Measurements from ENCODE around the gene PCBP1. TPM values are rescaled to one million over a fixed set of nuclear protein-coding genes. Genes with fewer than 3 reads are reported as not detected.

Gene PCBP1
- total and polyA plus RNA-seq, 9 of the 15 experiments (the other 6 are each of a cell fraction or from before 2014, with no cell fraction given) = 19.2 to 407 (median 78.1) TPM

DNA sequence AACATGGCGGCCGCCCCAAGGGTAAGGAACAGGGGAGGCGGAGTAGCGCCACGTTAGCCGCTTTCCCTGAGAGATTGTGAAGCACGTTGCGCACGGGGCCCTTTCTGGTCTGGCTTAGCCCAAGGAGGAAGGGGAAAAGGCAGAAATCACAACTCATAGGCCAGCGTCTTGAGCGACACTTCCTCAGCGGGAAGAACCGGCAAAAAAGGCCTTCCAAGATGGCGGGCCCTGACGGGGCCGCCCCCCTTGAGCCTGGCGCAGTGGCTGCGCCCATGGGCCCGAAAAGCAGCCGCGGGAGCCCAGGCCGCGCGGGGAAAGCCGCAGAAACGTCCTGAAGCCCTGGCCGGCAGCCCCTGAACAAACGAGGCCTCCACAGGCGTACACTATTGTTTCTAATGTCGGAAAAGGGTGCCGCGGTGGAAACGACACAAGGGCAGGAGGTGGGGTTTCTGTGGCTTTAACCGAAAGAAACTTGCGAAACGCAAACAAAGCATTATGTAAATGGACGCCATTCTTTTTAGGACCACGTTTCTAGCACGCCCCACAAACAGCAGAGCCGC lies 919 bp upstream of the PCBP1 start (continued):
- TF ChIP-seq, protein P1, sequence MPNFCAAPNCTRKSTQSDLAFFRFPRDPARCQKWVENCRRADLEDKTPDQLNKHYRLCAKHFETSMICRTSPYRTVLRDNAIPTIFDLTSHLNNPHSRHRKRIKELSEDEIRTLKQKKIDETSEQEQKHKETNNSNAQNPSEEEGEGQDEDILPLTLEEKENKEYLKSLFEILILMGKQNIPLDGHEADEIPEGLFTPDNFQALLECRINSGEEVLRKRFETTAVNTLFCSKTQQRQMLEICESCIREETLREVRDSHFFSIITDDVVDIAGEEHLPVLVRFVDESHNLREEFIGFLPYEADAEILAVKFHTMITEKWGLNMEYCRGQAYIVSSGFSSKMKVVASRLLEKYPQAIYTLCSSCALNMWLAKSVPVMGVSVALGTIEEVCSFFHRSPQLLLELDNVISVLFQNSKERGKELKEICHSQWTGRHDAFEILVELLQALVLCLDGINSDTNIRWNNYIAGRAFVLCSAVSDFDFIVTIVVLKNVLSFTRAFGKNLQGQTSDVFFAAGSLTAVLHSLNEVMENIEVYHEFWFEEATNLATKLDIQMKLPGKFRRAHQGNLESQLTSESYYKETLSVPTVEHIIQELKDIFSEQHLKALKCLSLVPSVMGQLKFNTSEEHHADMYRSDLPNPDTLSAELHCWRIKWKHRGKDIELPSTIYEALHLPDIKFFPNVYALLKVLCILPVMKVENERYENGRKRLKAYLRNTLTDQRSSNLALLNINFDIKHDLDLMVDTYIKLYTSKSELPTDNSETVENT (CRISPR knock-in tag; IDR thresholded peaks at IDR 0.05) = peak; percentile 67; the same call in 1 of the 2 replicates
- TF ChIP-seq, protein P2, sequence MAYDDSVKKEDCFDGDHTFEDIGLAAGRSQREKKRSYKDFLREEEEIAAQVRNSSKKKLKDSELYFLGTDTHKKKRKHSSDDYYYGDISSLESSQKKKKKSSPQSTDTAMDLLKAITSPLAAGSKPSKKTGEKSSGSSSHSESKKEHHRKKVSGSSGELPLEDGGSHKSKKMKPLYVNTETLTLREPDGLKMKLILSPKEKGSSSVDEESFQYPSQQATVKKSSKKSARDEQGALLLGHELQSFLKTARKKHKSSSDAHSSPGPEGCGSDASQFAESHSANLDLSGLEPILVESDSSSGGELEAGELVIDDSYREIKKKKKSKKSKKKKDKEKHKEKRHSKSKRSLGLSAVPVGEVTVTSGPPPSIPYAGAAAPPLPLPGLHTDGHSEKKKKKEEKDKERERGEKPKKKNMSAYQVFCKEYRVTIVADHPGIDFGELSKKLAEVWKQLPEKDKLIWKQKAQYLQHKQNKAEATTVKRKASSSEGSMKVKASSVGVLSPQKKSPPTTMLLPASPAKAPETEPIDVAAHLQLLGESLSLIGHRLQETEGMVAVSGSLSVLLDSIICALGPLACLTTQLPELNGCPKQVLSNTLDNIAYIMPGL (CRISPR knock-in tag; IDR thresholded peaks at IDR 0.05) = no peak
- TF ChIP-seq, protein P3, sequence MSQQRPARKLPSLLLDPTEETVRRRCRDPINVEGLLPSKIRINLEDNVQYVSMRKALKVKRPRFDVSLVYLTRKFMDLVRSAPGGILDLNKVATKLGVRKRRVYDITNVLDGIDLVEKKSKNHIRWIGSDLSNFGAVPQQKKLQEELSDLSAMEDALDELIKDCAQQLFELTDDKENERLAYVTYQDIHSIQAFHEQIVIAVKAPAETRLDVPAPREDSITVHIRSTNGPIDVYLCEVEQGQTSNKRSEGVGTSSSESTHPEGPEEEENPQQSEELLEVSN (IDR thresholded peaks at IDR 0.05; ENCODE audit: borderline replicate concordance in 1 of 2, extremely low read depth in 1 of 2, insufficient read depth in 1 of 2, insufficient read length in 1 of 2, low read depth in 1 of 2, low read length in 1 of 2, poor library complexity in 1 of 2, severe bottlenecking in 1 of 2) = peak in 1 of 2 experiments; percentile 75
- TF ChIP-seq GATA2 (CRISPR knock-in tag; IDR thresholded peaks at IDR 0.05) (no peak), TARDBP (IDR thresholded peaks at IDR 0.05) (no peak), ZBTB8A (IDR thresholded peaks at IDR 0.05; ENCODE audit: partially characterized antibody) (no peak), MCM3 (IDR thresholded peaks at IDR 0.05) (no peak), HDAC8 (tag; IDR thresholded peaks at IDR 0.05) (peak; percentile 96), PCBP2 (IDR thresholded peaks at IDR 0.05; ENCODE audit: low read depth, low read length, poor library complexity, severe bottlenecking) (no peak), XRCC3 (IDR thresholded peaks at IDR 0.05) (no peak), SREBF2 (CRISPR knock-in tag; IDR thresholded peaks at IDR 0.05) (no peak), SNIP1 (IDR thresholded peaks at IDR 0.05; ENCODE audit: low read depth) (no peak), NUFIP1 (IDR thresholded peaks at IDR 0.05; ENCODE audit: partially characterized antibody) (no peak), TAF9B (IDR thresholded peaks at IDR 0.05; ENCODE audit: partially characterized antibody) (peak; percentile 85), ZNF695 (CRISPR knock-in tag; IDR thresholded peaks at IDR 0.05) (no peak; the same call in 1 of the 2 replicates), E2F3 (CRISPR knock-in tag; IDR thresholded peaks at IDR 0.05) (peak; percentile 92), C11orf30 (IDR thresholded peaks at IDR 0.05; ENCODE audit: low read depth) (no peak), GTF2A2 (tag; IDR thresholded peaks at IDR 0.05) (peak; percentile 7; the same call in 1 of the 2 replicates)
- TF ChIP-seq, protein P4, sequence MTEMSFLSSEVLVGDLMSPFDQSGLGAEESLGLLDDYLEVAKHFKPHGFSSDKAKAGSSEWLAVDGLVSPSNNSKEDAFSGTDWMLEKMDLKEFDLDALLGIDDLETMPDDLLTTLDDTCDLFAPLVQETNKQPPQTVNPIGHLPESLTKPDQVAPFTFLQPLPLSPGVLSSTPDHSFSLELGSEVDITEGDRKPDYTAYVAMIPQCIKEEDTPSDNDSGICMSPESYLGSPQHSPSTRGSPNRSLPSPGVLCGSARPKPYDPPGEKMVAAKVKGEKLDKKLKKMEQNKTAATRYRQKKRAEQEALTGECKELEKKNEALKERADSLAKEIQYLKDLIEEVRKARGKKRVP (CRISPR knock-in tag; IDR thresholded peaks at IDR 0.05) = peak; percentile 70
- TF ChIP-seq, protein P5, sequence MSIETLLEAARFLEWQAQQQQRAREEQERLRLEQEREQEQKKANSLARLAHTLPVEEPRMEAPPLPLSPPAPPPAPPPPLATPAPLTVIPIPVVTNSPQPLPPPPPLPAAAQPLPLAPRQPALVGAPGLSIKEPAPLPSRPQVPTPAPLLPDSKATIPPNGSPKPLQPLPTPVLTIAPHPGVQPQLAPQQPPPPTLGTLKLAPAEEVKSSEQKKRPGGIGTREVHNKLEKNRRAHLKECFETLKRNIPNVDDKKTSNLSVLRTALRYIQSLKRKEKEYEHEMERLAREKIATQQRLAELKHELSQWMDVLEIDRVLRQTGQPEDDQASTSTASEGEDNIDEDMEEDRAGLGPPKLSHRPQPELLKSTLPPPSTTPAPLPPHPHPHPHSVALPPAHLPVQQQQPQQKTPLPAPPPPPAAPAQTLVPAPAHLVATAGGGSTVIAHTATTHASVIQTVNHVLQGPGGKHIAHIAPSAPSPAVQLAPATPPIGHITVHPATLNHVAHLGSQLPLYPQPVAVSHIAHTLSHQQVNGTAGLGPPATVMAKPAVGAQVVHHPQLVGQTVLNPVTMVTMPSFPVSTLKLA (conservative IDR thresholded peaks at IDR 0.05) = 0 out of 4 replicates have a peak, but pooled peaks of 1 of the 2 experiments have one; percentile 1

Measured in K562 (cell line).